Measurements from ENCODE around the gene HIP1. TPM values are rescaled to one million over a fixed set of nuclear protein-coding genes. Genes with fewer than 3 reads are reported as not detected.

HIP1 gene
- total RNA-seq, 1 experiment from 2014 or later, result 43.3 TPM

DNA sequence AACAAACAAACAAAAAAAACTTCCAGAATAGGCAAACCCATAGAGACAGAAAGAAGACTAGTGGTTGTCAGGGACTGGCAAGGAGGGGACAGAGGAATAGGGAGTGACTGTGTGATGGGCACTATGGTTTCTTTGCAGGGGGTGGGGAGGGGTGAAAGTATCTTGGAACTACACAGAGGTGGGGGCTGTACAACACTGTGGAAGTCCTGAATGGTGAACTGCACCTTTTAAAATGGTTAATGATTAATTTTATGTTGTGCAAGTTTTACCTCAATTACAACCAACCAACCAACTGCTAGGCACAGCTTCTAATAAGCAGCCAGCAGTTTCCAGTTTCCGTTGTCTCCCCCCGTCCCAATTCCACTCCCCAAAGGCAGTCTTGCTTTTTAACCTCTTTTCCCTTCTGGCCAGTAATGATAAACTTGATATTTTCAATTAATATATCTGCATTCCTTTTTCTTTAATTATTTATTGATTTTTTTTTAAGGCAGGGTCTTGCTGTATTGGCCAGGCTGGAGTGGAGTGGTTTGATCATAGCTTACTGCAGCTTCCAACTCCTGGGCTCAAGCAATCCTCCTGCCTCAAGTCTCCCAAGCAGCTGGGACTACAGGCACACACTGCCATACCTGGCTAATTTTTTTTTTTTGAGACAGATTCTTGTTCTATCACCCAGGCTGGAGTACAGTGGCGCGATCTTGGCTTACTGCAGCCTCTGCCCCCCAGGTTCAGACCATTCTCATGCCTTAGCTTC, 46.8 kb downstream of the HIP1 start:
- DNase-seq (ENCODE audit: low read depth, low spot score) (no peak), ATAC-seq (no peak)
- Histone ChIP-seq H3K36me3 (ENCODE audit: control insufficient read depth, insufficient read depth, low read length) (no peaks in the 10 kb centered on the region), H3K4me1 (ENCODE audit: control insufficient read depth, insufficient read depth, low read length) (no peaks in the 10 kb centered on the region), H3K4me3 (ENCODE audit: low read depth in 2 of 2, low read length in 2 of 2) (no peak overlapping the region), H3K27ac (ENCODE audit: low read length) (no peak overlapping the region), H3K9me3 (ENCODE audit: control insufficient read depth, insufficient read depth, low read depth, low read length) (no peaks in the 10 kb centered on the region), H3K27me3 (ENCODE audit: control insufficient read depth, insufficient read depth, low read length) (no peaks in the 10 kb centered on the region)
- ChIA-PET POLR2A (no interaction called here), CTCF (interaction anchor here (0.5 kb wide), 1 partner anchor 24 kb away, joined by 5 read pairs; no protein-coding TSS in a partner anchor)
- BruUV-seq (replicated peaks), result no TSS peak
- TF ChIP-seq SIN3A (IDR thresholded peaks at IDR 0.05; ENCODE audit: borderline replicate concordance, insufficient read depth, low read depth, low read length) (no peak), REST (IDR thresholded peaks at IDR 0.05; ENCODE audit: insufficient read depth in 1 of 2, low read depth in 2 of 2, low read length in 1 of 2) (no peak), TCF7L2 (IDR thresholded peaks at IDR 0.05; ENCODE audit: low read depth, low read length) (no peak), POLR2AphosphoS5 (IDR thresholded peaks at IDR 0.05; ENCODE audit: low read depth, low read length) (no peak), CTCF (IDR thresholded peaks at IDR 0.05) (no peak)
- intact Hi-C loops (cut with micrococcal nuclease; ENCODE audit: unreplicated experiment) (no loop called here), in situ Hi-C loops (cut with HindIII; ENCODE audit: low pct_unique_long_range_greater_than_20kb, low sequenced_read_pairs) (no loop called here)

DNA sequence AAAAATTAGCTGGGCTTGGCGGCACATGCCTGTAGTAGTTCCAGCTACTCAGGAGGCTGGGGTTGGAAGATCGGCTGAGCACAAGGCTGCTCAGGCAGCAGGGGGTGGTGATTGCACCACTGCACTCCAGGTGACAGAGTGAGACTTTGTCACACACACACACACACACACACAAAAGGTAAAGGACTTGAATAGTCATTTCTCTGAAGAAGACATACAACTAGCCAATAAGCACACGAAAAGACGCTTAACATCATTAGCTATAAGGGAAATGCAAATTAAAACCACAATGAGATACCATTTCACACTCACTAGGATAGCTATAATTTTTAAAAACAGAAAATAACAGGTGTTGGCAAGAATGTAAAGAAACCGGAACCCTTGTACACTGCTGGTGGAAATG, 48.6 kb downstream of the HIP1 start:
- H3K4me1 ChIP-seq (ENCODE audit: control insufficient read depth, insufficient read depth, low read length), result no peaks in the 10 kb centered on the region
- H3K27ac ChIP-seq (ENCODE audit: low read length), result no peak overlapping the region
- ATAC-seq, result no peak

More for the DNA sequence above, 48.6 kb downstream of the HIP1 start:
- DNase-seq (ENCODE audit: low read depth, low spot score), result no peak
- no peaks in the 10 kb centered on the region for H3K9me3 ChIP-seq (ENCODE audit: control insufficient read depth, insufficient read depth, low read depth, low read length)
- no peak for TF ChIP-seq SIN3A (IDR thresholded peaks at IDR 0.05; ENCODE audit: borderline replicate concordance, insufficient read depth, low read depth, low read length)
- TF ChIP-seq CTCF (IDR thresholded peaks at IDR 0.05), result no peak
- TF ChIP-seq TCF7L2 (IDR thresholded peaks at IDR 0.05; ENCODE audit: low read depth, low read length), result no peak
- no peak for TF ChIP-seq REST (IDR thresholded peaks at IDR 0.05; ENCODE audit: insufficient read depth in 1 of 2, low read depth in 2 of 2, low read length in 1 of 2)
- no peak for TF ChIP-seq POLR2AphosphoS5 (IDR thresholded peaks at IDR 0.05; ENCODE audit: low read depth, low read length)
- no TSS peak for BruUV-seq (replicated peaks)
- ChIA-PET POLR2A (interaction anchor here (0.5 kb wide), 1 partner anchor 19 kb away, joined by 3 read pairs; no protein-coding TSS in a partner anchor), CTCF (no interaction called here)
- H3K27me3 ChIP-seq (ENCODE audit: control insufficient read depth, insufficient read depth, low read length), result no peaks in the 10 kb centered on the region
- H3K36me3 ChIP-seq (ENCODE audit: control insufficient read depth, insufficient read depth, low read length), result no peaks in the 10 kb centered on the region
- in situ Hi-C loops (cut with HindIII; ENCODE audit: low pct_unique_long_range_greater_than_20kb, low sequenced_read_pairs), result no loop called here
- H3K4me3 ChIP-seq (ENCODE audit: low read depth in 2 of 2, low read length in 2 of 2), result no peak overlapping the region
- intact Hi-C loops (cut with micrococcal nuclease; ENCODE audit: unreplicated experiment), result no loop called here
